ENCODE data around the gene SPDYE16.

GRCh38 chr7:76505168-76506080 is 37.7 kb downstream of the SPDYE16 start:
- no peak for TF ChIP-seq EZH2 (IDR thresholded peaks at IDR 0.05; ENCODE audit: low read length, unreplicated experiment)
- no peak for TF ChIP-seq CTCF (conservative IDR thresholded peaks at IDR 0.05; ENCODE audit: low read depth, low read length)
- TF ChIP-seq EZH2phosphoT487 (IDR thresholded peaks at IDR 0.05; ENCODE audit: borderline replicate concordance, low read length): no peak
